GM18870 (cell line): ENCODE data around the gene NRP1.

ENCODE experiments used
- ATAC-seq: cut with Tn5 transposase; IDR thresholded peaks from one replicate; pipeline ENCODE4 v1.9.1; 2021; ENCODE audit warnings: moderate library complexity; ENCODE audit not compliant: unreplicated experiment

Gene NRP1

GRCh38 chr10:33267708-33268107, 66.8 kb downstream of the NRP1 start:
- no peak for ATAC-seq

- ATAC-seq: no peak
Measured at GRCh38 chr10:33265621-33266020, 68.8 kb downstream of the NRP1 start.

GRCh38 chr10:33263453-33263852, 71.0 kb downstream of the NRP1 start:
- no peak for ATAC-seq

GRCh38 chr10:33262871-33263270, 71.6 kb downstream of the NRP1 start:
- no peak for ATAC-seq

- no peak for ATAC-seq
Measured at GRCh38 chr10:33260403-33261149, 73.9 kb downstream of the NRP1 start.

GRCh38 chr10:33258967-33259366, 75.5 kb downstream of the NRP1 start:
- no peak for ATAC-seq

GRCh38 chr10:33257439-33258080, 76.9 kb downstream of the NRP1 start:
- no peak for ATAC-seq

- ATAC-seq: no peak
Measured at GRCh38 chr10:33256458-33256857, 78.0 kb downstream of the NRP1 start.

- ATAC-seq: no peak
Measured at GRCh38 chr10:33254556-33255160, 79.8 kb downstream of the NRP1 start.

- ATAC-seq: no peak
Measured at GRCh38 chr10:33253411-33253810, 81.1 kb downstream of the NRP1 start.

GRCh38 chr10:33252794-33253203, 81.7 kb downstream of the NRP1 start:
- no peak for ATAC-seq

- no peak for ATAC-seq
Measured at GRCh38 chr10:33252324-33252723, 82.1 kb downstream of the NRP1 start.

- no peak for ATAC-seq
Measured at GRCh38 chr10:33249659-33250345, 84.7 kb downstream of the NRP1 start.

- ATAC-seq: no peak
Measured at GRCh38 chr10:33249137-33249536, 85.3 kb downstream of the NRP1 start.

- peak; percentile 77 for ATAC-seq
Measured at GRCh38 chr10:33248638-33249037, 85.8 kb downstream of the NRP1 start.

GRCh38 chr10:33247221-33247922, 87.1 kb downstream of the NRP1 start:
- no peak for ATAC-seq

- no peak for ATAC-seq
Measured at GRCh38 chr10:33245343-33245742, 89.1 kb downstream of the NRP1 start.

GRCh38 chr10:33244354-33244967, 90.0 kb downstream of the NRP1 start:
- no peak for ATAC-seq

GRCh38 chr10:33243703-33244102, 90.8 kb downstream of the NRP1 start:
- no peak for ATAC-seq

- ATAC-seq: no peak
Measured at GRCh38 chr10:33242931-33243330, 91.5 kb downstream of the NRP1 start.

GRCh38 chr10:33241351-33241750, 93.1 kb downstream of the NRP1 start:
- ATAC-seq: no peak
